Activated CD4-positive, alpha-beta T cell treated with anti-CD3 and anti-CD28 coated beads, Interleukin-2, amount 10 ng/mL, durations not matched to agents 7 days and 5 days (primary cell): Measurements from ENCODE around the gene CCDC159. TPM values are rescaled to one million over a fixed set of nuclear protein-coding genes. Genes with fewer than 3 reads are reported as not detected.
"Not testable (repeated sequence)": the region's sequence is repeated elsewhere in the genome, so short reads cannot be mapped to it uniquely, and the experiment has no call there.

Experiments
- CTCF ChIA-PET: fragments of 350-600 bp; sonication (Branson Sonifier 250); formaldehyde crosslinking; loops from one replicate; lab custom pipeline; 2021; ENCODE audit warnings: antibody characterized with exemption; lab: Charles Lee
- POLR2A ChIA-PET: fragments of 350-600 bp; sonication (Branson Sonifier 250); formaldehyde crosslinking; loops from one replicate; lab custom pipeline; 2021; ENCODE audit warnings: antibody characterized with exemption; lab: Charles Lee
- DNase-seq: peaks from one replicate; pipeline ENCODE4 v3.0.0-alpha.2; 2020
- H3K27ac Mint-ChIP-seq: one replicate; pipeline ENCODE4 v1.8.0; 2021; ENCODE audit warnings: mild to moderate bottlenecking, moderate library complexity, mixed read lengths
- H3K27me3 Mint-ChIP-seq: one replicate; pipeline ENCODE4 v1.8.0; 2021; ENCODE audit warnings: mixed read lengths
- H3K36me3 Mint-ChIP-seq: one replicate; pipeline ENCODE4 v1.8.0; 2021; ENCODE audit warnings: low read depth, mixed read lengths
- H3K4me1 Mint-ChIP-seq: one replicate; pipeline ENCODE4 v1.8.0; 2021; ENCODE audit warnings: mixed read lengths
- H3K4me3 Mint-ChIP-seq: one replicate; pipeline ENCODE4 v1.8.0; 2021; ENCODE audit warnings: mild to moderate bottlenecking, moderate library complexity, mixed read lengths
- H3K9me3 Mint-ChIP-seq: one replicate; pipeline ENCODE4 v1.8.0; 2021; ENCODE audit warnings: mixed read lengths
- total RNA-seq, 2 experiments: library from RNA; stranded (reverse); gene quantifications; one replicate each; pipeline ENCODE4 v1.2.3, GENCODE V29; 2021

The CCDC159 gene
- total RNA-seq, 2 experiments from 2014 or later, result 18.0 to 20.5 TPM

- H3K9me3 Mint-ChIP-seq, result no peaks in the 10 kb centered on the region
- H3K4me3 Mint-ChIP-seq, result no peak overlapping the region
- DNase-seq, result no peak
- H3K27ac Mint-ChIP-seq, result peak overlapping the region; percentile 88
- H3K27me3 Mint-ChIP-seq, result peaks cover 4% of the 10 kb centered on the region
- CTCF ChIA-PET, result interaction anchor here (1.1 to 4.4 kb wide), 3 partner anchors 50 to 158 kb away, joined by 3 to 17 read pairs (median 5); partner anchors contain the start of gene SWSAP1
- POLR2A ChIA-PET, result interaction anchor here (0.7 kb wide), 1 partner anchor 52 kb away, joined by 3 read pairs; no protein-coding TSS in a partner anchor
- peaks cover 17% of the 10 kb centered on the region for H3K4me1 Mint-ChIP-seq
- peaks cover 2% of the 10 kb centered on the region for H3K36me3 Mint-ChIP-seq
Observed at GRCh38 chr19:11324748-11325389, 21.4 kb upstream of the CCDC159 start.

GRCh38 chr19:11325544-11325943 is 20.8 kb upstream of the CCDC159 start:
- Mint-ChIP-seq H3K27me3 (peaks cover 4% of the 10 kb centered on the region), H3K36me3 (peaks cover 2% of the 10 kb centered on the region), H3K27ac (peak overlapping the region; percentile 66), H3K4me1 (peaks cover 17% of the 10 kb centered on the region), H3K4me3 (no peak overlapping the region), H3K9me3 (no peaks in the 10 kb centered on the region)
- no peak for DNase-seq
- POLR2A ChIA-PET, result no interaction called here
- CTCF ChIA-PET, result interaction anchor here (1.1 to 4.4 kb wide), 2 partner anchors 49 to 56 kb away, joined by 3 to 17 read pairs; partner anchors contain the start of gene SWSAP1

GRCh38 chr19:11330127-11330526 is 16.2 kb upstream of the CCDC159 start:
- Mint-ChIP-seq H3K9me3 (no peaks in the 10 kb centered on the region), H3K27ac (no peak overlapping the region), H3K4me1 (no peaks in the 10 kb centered on the region), H3K36me3 (peaks cover 2% of the 10 kb centered on the region), H3K4me3 (no peak overlapping the region), H3K27me3 (no peaks in the 10 kb centered on the region)
- DNase-seq, result no peak
- CTCF ChIA-PET, result no interaction called here
- POLR2A ChIA-PET, result no interaction called here

- DNase-seq, result no peak
- ChIA-PET CTCF (interaction anchor here (1.3 kb wide), 1 partner anchor 50 kb away, joined by 4 read pairs; no protein-coding TSS in a partner anchor), POLR2A (no interaction called here)
- Mint-ChIP-seq H3K27ac (no peak overlapping the region), H3K9me3 (no peaks in the 10 kb centered on the region), H3K27me3 (no peaks in the 10 kb centered on the region), H3K4me1 (no peaks in the 10 kb centered on the region), H3K36me3 (peaks cover 8% of the 10 kb centered on the region), H3K4me3 (no peak overlapping the region)
Observed at GRCh38 chr19:11331502-11331901, 14.8 kb upstream of the CCDC159 start.

- Mint-ChIP-seq H3K4me3 (no peak overlapping the region), H3K9me3 (no peaks in the 10 kb centered on the region), H3K36me3 (peaks cover 8% of the 10 kb centered on the region), H3K27me3 (no peaks in the 10 kb centered on the region), H3K4me1 (peaks cover 9% of the 10 kb centered on the region), H3K27ac (no peak overlapping the region)
- CTCF ChIA-PET, result interaction anchor here (1.0 to 1.1 kb wide), 2 partner anchors 10 to 12 kb away, joined by 3 read pairs; no protein-coding TSS in a partner anchor
- POLR2A ChIA-PET, result no interaction called here
- DNase-seq, result no peak
Observed at GRCh38 chr19:11332822-11333221, 13.5 kb upstream of the CCDC159 start.

- CTCF ChIA-PET, DNase-seq, POLR2A ChIA-PET, H3K4me3 Mint-ChIP-seq, H3K9me3 Mint-ChIP-seq, H3K27me3 Mint-ChIP-seq, H3K36me3 Mint-ChIP-seq, H3K27ac Mint-ChIP-seq: not testable (repeated sequence)
- peaks cover 16% of the 10 kb centered on the region for H3K4me1 Mint-ChIP-seq
Observed at GRCh38 chr19:11333838-11334237, 12.5 kb upstream of the CCDC159 start.

- H3K27me3 Mint-ChIP-seq, result no peaks in the 10 kb centered on the region
- no peak overlapping the region for H3K4me3 Mint-ChIP-seq
- ChIA-PET POLR2A (no interaction called here), CTCF (no interaction called here)
- peaks cover 8% of the 10 kb centered on the region for H3K36me3 Mint-ChIP-seq
- no peak overlapping the region for H3K27ac Mint-ChIP-seq
- DNase-seq, result no peak
- H3K4me1 Mint-ChIP-seq, result peaks cover 24% of the 10 kb centered on the region
- no peaks in the 10 kb centered on the region for H3K9me3 Mint-ChIP-seq
Observed at GRCh38 chr19:11335449-11336146, 10.7 kb upstream of the CCDC159 start.

- no peaks in the 10 kb centered on the region for H3K27me3 Mint-ChIP-seq
- H3K9me3 Mint-ChIP-seq, result no peaks in the 10 kb centered on the region
- H3K4me1 Mint-ChIP-seq, result peaks cover 24% of the 10 kb centered on the region
- peaks cover 8% of the 10 kb centered on the region for H3K36me3 Mint-ChIP-seq
- ChIA-PET POLR2A (no interaction called here), CTCF (interaction anchor here (0.6 to 1.1 kb wide), 4 partner anchors 9 to 848 kb away, joined by 3 to 4 read pairs (median 3); partner anchors contain the start of genes CCDC159, TMED1 and TMEM205)
- no peak for DNase-seq
- no peak overlapping the region for H3K4me3 Mint-ChIP-seq
- H3K27ac Mint-ChIP-seq, result no peak overlapping the region
Observed at GRCh38 chr19:11337080-11337479, 9.2 kb upstream of the CCDC159 start.

- Mint-ChIP-seq H3K4me1 (peaks cover 24% of the 10 kb centered on the region), H3K9me3 (no peaks in the 10 kb centered on the region), H3K36me3 (peaks cover 10% of the 10 kb centered on the region), H3K27me3 (no peaks in the 10 kb centered on the region), H3K27ac (no peak overlapping the region), H3K4me3 (no peak overlapping the region)
- no peak for DNase-seq
- POLR2A ChIA-PET, result no interaction called here
- CTCF ChIA-PET, result interaction anchor here (0.5 to 1.4 kb wide), 4 partner anchors 8 to 80 kb away, joined by 3 to 4 read pairs (median 3); partner anchors contain the start of genes CCDC159 and TMEM205
Observed at GRCh38 chr19:11338121-11338520, 8.2 kb upstream of the CCDC159 start.

- peak overlapping the region; percentile 61 for H3K4me3 Mint-ChIP-seq
- CTCF ChIA-PET, result interaction anchor here (0.8 to 1.4 kb wide), 3 partner anchors 10 to 42 kb away, joined by 3 to 4 read pairs (median 3); no protein-coding TSS in a partner anchor
- H3K9me3 Mint-ChIP-seq, result no peaks in the 10 kb centered on the region
- POLR2A ChIA-PET, result no interaction called here
- no peak for DNase-seq
- H3K27ac Mint-ChIP-seq, result no peak overlapping the region
- peaks cover 24% of the 10 kb centered on the region for H3K4me1 Mint-ChIP-seq
- H3K36me3 Mint-ChIP-seq, result peaks cover 10% of the 10 kb centered on the region
- H3K27me3 Mint-ChIP-seq, result no peaks in the 10 kb centered on the region
Observed at GRCh38 chr19:11338569-11339253, 7.6 kb upstream of the CCDC159 start.

- no peaks in the 10 kb centered on the region for H3K9me3 Mint-ChIP-seq
- H3K27ac Mint-ChIP-seq, result no peak within 1 kb of the TSS
- H3K4me1 Mint-ChIP-seq, result peaks cover 27% of the 10 kb centered on the region
- peak within 1 kb of the TSS; percentile 61 for H3K4me3 Mint-ChIP-seq
- DNase-seq, result peak; percentile 75
- H3K27me3 Mint-ChIP-seq, result no peaks in the 10 kb centered on the region
- H3K36me3 Mint-ChIP-seq, result peaks cover 10% of the 10 kb centered on the region
- ChIA-PET CTCF (interaction anchor here (0.8 to 1.6 kb wide), 7 partner anchors 11 to 96 kb away, joined by 3 to 4 read pairs (median 3); partner anchors contain the start of genes PRKCSH and SWSAP1), POLR2A (no interaction called here)
Observed at GRCh38 chr19:11339254-11340098, 6.8 kb upstream of the CCDC159 start, which contains the start of gene RAB3D. RAB3D (minus strand) TSS chr19:11339657; CDS start chr19:11337399, 2,258 bp downstream.

GRCh38 chr19:11340099-11340467 is 6.2 kb upstream of the CCDC159 start:
- DNase-seq, H3K36me3 Mint-ChIP-seq, H3K27me3 Mint-ChIP-seq, H3K9me3 Mint-ChIP-seq, POLR2A ChIA-PET, H3K27ac Mint-ChIP-seq: not testable (repeated sequence)
- H3K4me1 Mint-ChIP-seq, result peaks cover 31% of the 10 kb centered on the region
- peak overlapping the region; percentile 55 for H3K4me3 Mint-ChIP-seq
- CTCF ChIA-PET, result interaction anchor here (0.9 to 1.6 kb wide), 5 partner anchors 14 to 95 kb away, joined by 3 read pairs; partner anchors contain the start of genes PRKCSH and SWSAP1
